Measurements from ENCODE around the gene STX12. TPM values are rescaled to one million over a fixed set of nuclear protein-coding genes. Genes with fewer than 3 reads are reported as not detected.

Gene STX12
- total RNA-seq, 1 donor from 2014 or later = 48.3 TPM

- peak within 1 kb of the TSS; percentile 98 for H3K27ac Mint-ChIP-seq (ENCODE audit: unreplicated experiment)
- peak; percentile 97 for DNase-seq (ENCODE audit: low spot score)
- no peaks in the 10 kb centered on the region for H3K9me3 Mint-ChIP-seq (ENCODE audit: low read depth)
- H3K4me3 Mint-ChIP-seq (ENCODE audit: unreplicated experiment) = peak within 1 kb of the TSS; percentile 95
- H3K27me3 Mint-ChIP-seq (ENCODE audit: low read depth) = no peaks in the 10 kb centered on the region
- H3K36me3 Mint-ChIP-seq (ENCODE audit: low read depth) = no peaks in the 10 kb centered on the region
- H3K4me1 Mint-ChIP-seq (ENCODE audit: low read depth) = peaks cover 17% of the 10 kb centered on the region
- TF ChIP-seq CTCF (IDR thresholded peaks at IDR 0.05) = no peak
Observed at GRCh38 chr1:27830621-27831440, 57.8 kb downstream of the STX12 start, which contains the start of gene PPP1R8. TSS of gene PPP1R8 (plus strand) at chr1:27830782. CDS start at chr1:27830836, 54 bp downstream.

GRCh38 chr1:27831568-27832410 lies 58.8 kb downstream of the STX12 start:
- no peaks in the 10 kb centered on the region for H3K9me3 Mint-ChIP-seq (ENCODE audit: low read depth)
- no peaks in the 10 kb centered on the region for H3K36me3 Mint-ChIP-seq (ENCODE audit: low read depth)
- peaks cover 17% of the 10 kb centered on the region for H3K4me1 Mint-ChIP-seq (ENCODE audit: low read depth)

GRCh38 chr1:27832762-27833161 lies 59.7 kb downstream of the STX12 start:
- Mint-ChIP-seq H3K27me3 (ENCODE audit: low read depth) (no peaks in the 10 kb centered on the region), H3K4me1 (ENCODE audit: low read depth) (peaks cover 17% of the 10 kb centered on the region), H3K27ac (ENCODE audit: unreplicated experiment) (peak overlapping the region; percentile 50), H3K9me3 (ENCODE audit: low read depth) (no peaks in the 10 kb centered on the region), H3K4me3 (ENCODE audit: unreplicated experiment) (no peak overlapping the region), H3K36me3 (ENCODE audit: low read depth) (no peaks in the 10 kb centered on the region)
- no peak for DNase-seq (ENCODE audit: low spot score)
- TF ChIP-seq CTCF (IDR thresholded peaks at IDR 0.05) = no peak

More at GRCh38 chr1:27831568-27832410, 58.8 kb downstream of the STX12 start:
- peak overlapping the region; percentile 98 for H3K27ac Mint-ChIP-seq (ENCODE audit: unreplicated experiment)
- no peak for DNase-seq (ENCODE audit: low spot score)
- H3K27me3 Mint-ChIP-seq (ENCODE audit: low read depth) = no peaks in the 10 kb centered on the region
- TF ChIP-seq CTCF (IDR thresholded peaks at IDR 0.05) = no peak
- H3K4me3 Mint-ChIP-seq (ENCODE audit: unreplicated experiment) = peak overlapping the region; percentile 95

- DNase-seq (ENCODE audit: low spot score) = no peak
- Mint-ChIP-seq H3K36me3 (ENCODE audit: low read depth) (no peaks in the 10 kb centered on the region), H3K27me3 (ENCODE audit: low read depth) (no peaks in the 10 kb centered on the region), H3K4me3 (ENCODE audit: unreplicated experiment) (no peak overlapping the region), H3K27ac (ENCODE audit: unreplicated experiment) (peak overlapping the region; percentile 41), H3K9me3 (ENCODE audit: low read depth) (no peaks in the 10 kb centered on the region), H3K4me1 (ENCODE audit: low read depth) (peaks cover 17% of the 10 kb centered on the region)
- TF ChIP-seq CTCF (IDR thresholded peaks at IDR 0.05) = no peak
Observed at GRCh38 chr1:27833470-27833869, 60.5 kb downstream of the STX12 start.

GRCh38 chr1:27835046-27835445 lies 62.0 kb downstream of the STX12 start:
- no peaks in the 10 kb centered on the region for H3K9me3 Mint-ChIP-seq (ENCODE audit: low read depth)
- no peak overlapping the region for H3K27ac Mint-ChIP-seq (ENCODE audit: unreplicated experiment)
- peaks cover 2% of the 10 kb centered on the region for H3K36me3 Mint-ChIP-seq (ENCODE audit: low read depth)
- H3K4me3 Mint-ChIP-seq (ENCODE audit: unreplicated experiment) = no peak overlapping the region
- TF ChIP-seq CTCF (IDR thresholded peaks at IDR 0.05) = no peak
- peaks cover 17% of the 10 kb centered on the region for H3K4me1 Mint-ChIP-seq (ENCODE audit: low read depth)
- no peak for DNase-seq (ENCODE audit: low spot score)
- H3K27me3 Mint-ChIP-seq (ENCODE audit: low read depth) = no peaks in the 10 kb centered on the region

Data from chondrocyte (in vitro differentiated cells).